SK-N-SH (cell line): Measurements from ENCODE around the gene RGMA. TPM values are rescaled to one million over a fixed set of nuclear protein-coding genes. Genes with fewer than 3 reads are reported as not detected.

Experiments
- CTCF ChIA-PET: fragments of 300-600, 350-600 bp; formaldehyde crosslinking; extraction: SDS; loops from one replicate; lab custom pipeline; 2021; lab: Yijun Ruan, JAX
- POLR2A ChIA-PET: fragments of 350-600 bp; sonication (Branson Sonifier 250); formaldehyde crosslinking; extraction: SDS; loops from one replicate; lab custom pipeline; 2020; ENCODE audit warnings: antibody characterized with exemption, inconsistent platforms; lab: Yijun Ruan, JAX
- DNase-seq: peaks from one replicate; pipeline ENCODE4 v3.0.0; 2012
- H2AFZ ChIP-seq: fragments of 200-600 bp; sonication (generic); 2 replicates; pipeline ENCODE4 v1.8.1; 2016; ENCODE audit warnings: antibody characterized with exemption, mild to moderate bottlenecking, low read depth
- H3F3A ChIP-seq: fragments of 200-600 bp; sonication (generic); replicated peaks from 2 replicates; pipeline ENCODE3; 2016; ENCODE audit warnings: antibody characterized with exemption, mild to moderate bottlenecking; ENCODE audit not compliant: insufficient read depth
- H3K27ac ChIP-seq, 2 experiments: fragments of 200-500 bp in 1 of 2; fragments of 200-600 bp in 1 of 2; sonication (Bioruptor generic) in 1 of 2; sonication (generic), shearing (Covaris generic) in 1 of 2; 2 replicates each; pipeline versions ENCODE4 v1.5.1 to v1.6.1; 2014 to 2016; ENCODE audit warnings: low read depth in 2 of 2, inconsistent platforms in 1 of 2, low read length in 1 of 2, mild to moderate bottlenecking in 1 of 2, mixed read lengths in 1 of 2
- H3K27me3 ChIP-seq: fragments of 200-600 bp; sonication (generic), shearing (Covaris generic); 2 replicates; pipeline ENCODE4 v1.6.1; 2016; ENCODE audit warnings: mixed run types; ENCODE audit not compliant: insufficient read depth
- H3K36me3 ChIP-seq, 2 experiments: fragments of 200-500 bp in 1 of 2; fragments of 200-600 bp in 1 of 2; sonication (Bioruptor generic) in 1 of 2; sonication (generic) in 1 of 2; replicated peaks in 1 of 2; 2 replicates each; pipeline versions ENCODE3 to v1.5.1; 2014 to 2016; ENCODE audit warnings: low read length in 1 of 2, mild to moderate bottlenecking in 1 of 2; ENCODE audit not compliant: insufficient read depth in 2 of 2, control insufficient read depth in 1 of 2
- H3K4me1 ChIP-seq, 2 experiments: fragments of 200-500 bp in 1 of 2; fragments of 200-600 bp in 1 of 2; sonication (Bioruptor generic) in 1 of 2; sonication (generic), shearing (Covaris generic) in 1 of 2; 2 replicates each; pipeline versions ENCODE4 v1.5.1 to v1.6.1; 2014 to 2016; ENCODE audit warnings: low read depth in 1 of 2, low read length in 1 of 2, mixed run types in 1 of 2; ENCODE audit not compliant: insufficient read depth in 2 of 2, control insufficient read depth in 1 of 2
- H3K4me2 ChIP-seq: fragments of 200-600 bp; sonication (generic), shearing (Covaris generic); 2 replicates; pipeline ENCODE4 v1.6.1; 2017; ENCODE audit warnings: mixed run types
- H3K4me3 ChIP-seq, 2 experiments: fragments of 200-500 bp in 1 of 2; fragments of 200-600 bp in 1 of 2; sonication (Bioruptor generic) in 1 of 2; sonication (generic), shearing (Covaris generic) in 1 of 2; 2 replicates each; pipeline versions ENCODE4 v1.5.1 to v1.8.1; 2014 to 2016; ENCODE audit warnings: low read depth in 2 of 2, inconsistent platforms in 1 of 2, low read length in 1 of 2, mild to moderate bottlenecking in 1 of 2, mixed read lengths in 1 of 2, moderate library complexity in 1 of 2
- H3K79me2 ChIP-seq: fragments of 200-600 bp; sonication (generic); 2 replicates; pipeline ENCODE4 v1.8.1; 2017; ENCODE audit warnings: mild to moderate bottlenecking; ENCODE audit not compliant: insufficient read depth
- H3K9ac ChIP-seq: fragments of 200-600 bp; sonication (generic); 2 replicates; pipeline ENCODE4 v1.6.1; 2017; ENCODE audit warnings: mixed run types
- H3K9me2 ChIP-seq: fragments of 200-600 bp; sonication (generic); 2 replicates; pipeline ENCODE4 v1.6.1; 2017; ENCODE audit warnings: mixed run types
- H3K9me3 ChIP-seq: fragments of 200-600 bp; sonication (generic); 2 replicates; pipeline ENCODE4 v1.6.1; 2017; ENCODE audit warnings: mixed run types, mild to moderate bottlenecking, moderate library complexity
- H4K20me1 ChIP-seq: fragments of 200-600 bp; sonication (generic); 2 replicates; pipeline ENCODE4 v1.6.1; 2017; ENCODE audit warnings: mild to moderate bottlenecking, mixed run types; ENCODE audit not compliant: insufficient read depth
- FOSL2 ChIP-seq: IDR thresholded peaks from 2 replicates; pipeline ENCODE4 v1.4.0; 2012; ENCODE audit warnings: low read depth, mild to moderate bottlenecking, moderate library complexity, borderline replicate concordance
- FOXJ3 ChIP-seq: sonication (generic); formaldehyde crosslinking; IDR thresholded peaks from 2 replicates; pipeline ENCODE4 v1.5.1; 2020; ENCODE audit warnings: mild to moderate bottlenecking, missing genetic modification reagents
- FOXM1 ChIP-seq: IDR thresholded peaks from 2 replicates; pipeline ENCODE4 v1.4.0; 2012; ENCODE audit warnings: low read depth, mild to moderate bottlenecking
- GATA2 ChIP-seq: sonication (generic); formaldehyde crosslinking; IDR thresholded peaks from 2 replicates; pipeline ENCODE4 v1.5.0; 2020; ENCODE audit warnings: mild to moderate bottlenecking, missing genetic modification reagents
- MEF2A ChIP-seq: IDR thresholded peaks from 2 replicates; pipeline ENCODE4 v1.4.0; 2012; ENCODE audit warnings: low read depth, borderline replicate concordance
- MXI1 ChIP-seq: IDR thresholded peaks from 2 replicates; pipeline ENCODE4 v1.6.1; 2012; ENCODE audit warnings: mild to moderate bottlenecking, low read depth, low read length, improper control_type of control experiment
- NFIC ChIP-seq: IDR thresholded peaks from 2 replicates; pipeline ENCODE4 v1.4.0; 2012; ENCODE audit warnings: borderline replicate concordance
- POLR2AphosphoS5 ChIP-seq: IDR thresholded peaks from 2 replicates; pipeline ENCODE4 v1.6.1; 2012; ENCODE audit warnings: low read depth, low read length
- RAD21 ChIP-seq: IDR thresholded peaks from 2 replicates; pipeline ENCODE4 v1.6.1; 2012; ENCODE audit warnings: mild to moderate bottlenecking, low read length
- RCOR1 ChIP-seq: fragments of 150-350 bp; IDR thresholded peaks from 2 replicates; pipeline ENCODE4 v1.6.1; 2017; ENCODE audit warnings: antibody characterized with exemption, low read length
- RFX5 ChIP-seq: IDR thresholded peaks from 2 replicates; pipeline ENCODE4 v1.6.1; 2012; ENCODE audit warnings: mild to moderate bottlenecking, improper control_type of control experiment, low read length
- RXRA ChIP-seq: IDR thresholded peaks from 2 replicates; pipeline ENCODE4 v1.4.0; 2012; ENCODE audit warnings: low read depth, mild to moderate bottlenecking, borderline replicate concordance
- SIN3A ChIP-seq: IDR thresholded peaks from 2 replicates; pipeline ENCODE4 v1.6.1; 2012; ENCODE audit warnings: low read depth, mild to moderate bottlenecking, low read length, moderate library complexity, borderline replicate concordance
- SMC3 ChIP-seq: IDR thresholded peaks from 2 replicates; pipeline ENCODE4 v1.6.1; 2012; ENCODE audit warnings: low read depth, low read length, improper control_type of control experiment
- TAF1 ChIP-seq: IDR thresholded peaks from 2 replicates; pipeline ENCODE4 v1.6.1; 2012; ENCODE audit warnings: low read depth, mild to moderate bottlenecking, low read length, moderate library complexity, borderline replicate concordance
- WGBS: methylation state at CpG from one replicate; pipeline ENCODE4 v1.1.6; 2017; ENCODE audit warnings: low lambda C conversion rate; 5-methylcytosine and 5-hydroxymethylcytosine counted together
- polyA plus RNA-seq, 3 experiments: library from polyadenylated mRNA; depleted of rRNA; stranded (reverse); fragments of >200 nt; gene quantifications; 2 replicates each; pipeline ENCODE4 v1.2.3, GENCODE V29; 2012
- TF ChIP-seq, protein P1 (sequence below): fragments of 150-350 bp; IDR thresholded peaks from 2 replicates; pipeline ENCODE4 v1.6.1; 2016; ENCODE audit warnings: mild to moderate bottlenecking, low read depth, low read length
- TF ChIP-seq, protein P2 (sequence below): IDR thresholded peaks from 2 replicates; pipeline ENCODE4 v1.6.1; 2012; ENCODE audit warnings: mild to moderate bottlenecking, low read depth, low read length, moderate library complexity
- TF ChIP-seq, protein P3 (sequence below): IDR thresholded peaks from 2 replicates; pipeline ENCODE4 v1.4.0; 2012; ENCODE audit warnings: low read depth, borderline replicate concordance

RGMA gene
- polyA plus RNA-seq, 1 of the 3 experiments (the other 2 are of a cell fraction), result 1.5 TPM

DNA sequence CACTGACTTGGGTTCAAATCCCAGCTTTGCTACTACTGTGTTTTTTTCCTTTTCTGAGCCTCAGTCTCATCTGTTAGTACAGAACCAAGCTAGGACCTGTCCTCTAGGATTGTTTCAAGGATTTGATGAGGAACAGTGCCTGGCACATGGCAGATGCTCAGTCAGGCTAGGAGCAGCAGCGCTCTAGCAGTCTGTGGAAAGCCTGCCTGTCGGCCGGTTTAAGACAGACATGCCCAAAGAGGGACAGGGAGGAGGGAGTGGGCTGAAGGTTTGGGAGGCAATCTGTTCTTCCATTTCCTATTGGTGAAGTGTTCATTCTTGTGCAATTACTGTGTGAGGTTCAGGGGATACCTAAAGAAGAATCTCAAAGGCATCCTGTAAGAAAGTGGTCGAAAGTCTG is 35.1 kb upstream of the RGMA start (continued):
- TF ChIP-seq RCOR1 (no peak), SMC3 (no peak), POLR2AphosphoS5 (no peak), MEF2A (no peak)
- TF ChIP-seq, all 33 proteins: peak for 0

DNA sequence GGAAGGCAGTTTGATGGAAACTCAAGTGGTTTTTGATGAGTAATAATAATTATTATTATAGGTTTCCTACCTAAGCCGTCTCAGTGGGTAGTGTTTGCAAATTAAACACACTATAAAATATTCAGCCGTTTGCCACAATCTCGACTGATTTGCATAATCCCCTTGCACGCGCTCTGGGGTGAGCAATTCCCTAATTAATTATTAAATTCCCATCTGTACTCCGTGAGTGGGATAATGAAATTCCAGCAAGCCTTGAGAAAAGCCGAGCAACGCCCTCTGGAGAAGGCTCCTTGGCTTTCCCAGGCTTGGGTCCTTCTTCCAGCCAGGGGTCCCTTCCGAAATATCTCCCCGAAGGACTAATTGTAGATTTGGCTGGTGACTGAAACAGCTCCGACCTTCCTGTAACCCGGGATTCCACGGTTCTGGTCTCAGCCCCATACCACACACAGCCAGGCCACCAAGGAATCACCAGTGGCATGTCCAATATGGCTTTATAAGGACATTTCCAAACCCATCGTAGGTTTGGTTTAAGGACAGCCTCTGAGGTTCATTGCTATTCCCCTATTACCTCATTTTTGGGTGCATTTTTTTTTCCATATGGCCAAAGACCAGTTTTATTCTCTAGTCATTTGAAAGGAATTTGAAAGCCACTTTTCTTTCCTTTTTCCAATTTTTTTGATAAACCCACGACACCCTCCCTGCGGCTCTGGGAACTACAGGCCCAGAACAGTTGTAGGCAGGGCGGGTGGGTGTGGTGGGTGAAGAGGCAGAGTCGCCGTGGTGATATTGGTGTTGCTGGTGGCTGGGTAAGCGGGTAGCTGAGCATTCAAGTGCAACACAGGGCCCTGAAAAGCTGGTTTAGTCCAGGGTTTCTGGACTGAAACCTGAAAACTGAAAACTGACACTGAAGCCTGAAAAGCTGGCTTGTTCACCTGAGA is 33.2 kb upstream of the RGMA start:
- no peak for DNase-seq
- no peaks in the 10 kb centered on the region for H3F3A ChIP-seq
- H3K36me3 ChIP-seq, result no peaks in the 10 kb centered on the region
- no peaks in the 10 kb centered on the region for H3K79me2 ChIP-seq
- TF ChIP-seq, protein P1, sequence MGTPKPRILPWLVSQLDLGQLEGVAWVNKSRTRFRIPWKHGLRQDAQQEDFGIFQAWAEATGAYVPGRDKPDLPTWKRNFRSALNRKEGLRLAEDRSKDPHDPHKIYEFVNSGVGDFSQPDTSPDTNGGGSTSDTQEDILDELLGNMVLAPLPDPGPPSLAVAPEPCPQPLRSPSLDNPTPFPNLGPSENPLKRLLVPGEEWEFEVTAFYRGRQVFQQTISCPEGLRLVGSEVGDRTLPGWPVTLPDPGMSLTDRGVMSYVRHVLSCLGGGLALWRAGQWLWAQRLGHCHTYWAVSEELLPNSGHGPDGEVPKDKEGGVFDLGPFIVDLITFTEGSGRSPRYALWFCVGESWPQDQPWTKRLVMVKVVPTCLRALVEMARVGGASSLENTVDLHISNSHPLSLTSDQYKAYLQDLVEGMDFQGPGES, result no peak
- TF ChIP-seq FOXM1 (no peak), NFIC (no peak), RCOR1 (no peak), GATA2 (CRISPR knock-in tag) (no peak), TAF1 (no peak), SIN3A (no peak), RFX5 (no peak), RXRA (no peak), RAD21 (no peak), MXI1 (no peak), FOSL2 (no peak), FOXJ3 (CRISPR knock-in tag) (no peak)
- TF ChIP-seq, protein P2, sequence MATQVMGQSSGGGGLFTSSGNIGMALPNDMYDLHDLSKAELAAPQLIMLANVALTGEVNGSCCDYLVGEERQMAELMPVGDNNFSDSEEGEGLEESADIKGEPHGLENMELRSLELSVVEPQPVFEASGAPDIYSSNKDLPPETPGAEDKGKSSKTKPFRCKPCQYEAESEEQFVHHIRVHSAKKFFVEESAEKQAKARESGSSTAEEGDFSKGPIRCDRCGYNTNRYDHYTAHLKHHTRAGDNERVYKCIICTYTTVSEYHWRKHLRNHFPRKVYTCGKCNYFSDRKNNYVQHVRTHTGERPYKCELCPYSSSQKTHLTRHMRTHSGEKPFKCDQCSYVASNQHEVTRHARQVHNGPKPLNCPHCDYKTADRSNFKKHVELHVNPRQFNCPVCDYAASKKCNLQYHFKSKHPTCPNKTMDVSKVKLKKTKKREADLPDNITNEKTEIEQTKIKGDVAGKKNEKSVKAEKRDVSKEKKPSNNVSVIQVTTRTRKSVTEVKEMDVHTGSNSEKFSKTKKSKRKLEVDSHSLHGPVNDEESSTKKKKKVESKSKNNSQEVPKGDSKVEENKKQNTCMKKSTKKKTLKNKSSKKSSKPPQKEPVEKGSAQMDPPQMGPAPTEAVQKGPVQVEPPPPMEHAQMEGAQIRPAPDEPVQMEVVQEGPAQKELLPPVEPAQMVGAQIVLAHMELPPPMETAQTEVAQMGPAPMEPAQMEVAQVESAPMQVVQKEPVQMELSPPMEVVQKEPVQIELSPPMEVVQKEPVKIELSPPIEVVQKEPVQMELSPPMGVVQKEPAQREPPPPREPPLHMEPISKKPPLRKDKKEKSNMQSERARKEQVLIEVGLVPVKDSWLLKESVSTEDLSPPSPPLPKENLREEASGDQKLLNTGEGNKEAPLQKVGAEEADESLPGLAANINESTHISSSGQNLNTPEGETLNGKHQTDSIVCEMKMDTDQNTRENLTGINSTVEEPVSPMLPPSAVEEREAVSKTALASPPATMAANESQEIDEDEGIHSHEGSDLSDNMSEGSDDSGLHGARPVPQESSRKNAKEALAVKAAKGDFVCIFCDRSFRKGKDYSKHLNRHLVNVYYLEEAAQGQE, result no peak
- TF ChIP-seq, protein P3, sequence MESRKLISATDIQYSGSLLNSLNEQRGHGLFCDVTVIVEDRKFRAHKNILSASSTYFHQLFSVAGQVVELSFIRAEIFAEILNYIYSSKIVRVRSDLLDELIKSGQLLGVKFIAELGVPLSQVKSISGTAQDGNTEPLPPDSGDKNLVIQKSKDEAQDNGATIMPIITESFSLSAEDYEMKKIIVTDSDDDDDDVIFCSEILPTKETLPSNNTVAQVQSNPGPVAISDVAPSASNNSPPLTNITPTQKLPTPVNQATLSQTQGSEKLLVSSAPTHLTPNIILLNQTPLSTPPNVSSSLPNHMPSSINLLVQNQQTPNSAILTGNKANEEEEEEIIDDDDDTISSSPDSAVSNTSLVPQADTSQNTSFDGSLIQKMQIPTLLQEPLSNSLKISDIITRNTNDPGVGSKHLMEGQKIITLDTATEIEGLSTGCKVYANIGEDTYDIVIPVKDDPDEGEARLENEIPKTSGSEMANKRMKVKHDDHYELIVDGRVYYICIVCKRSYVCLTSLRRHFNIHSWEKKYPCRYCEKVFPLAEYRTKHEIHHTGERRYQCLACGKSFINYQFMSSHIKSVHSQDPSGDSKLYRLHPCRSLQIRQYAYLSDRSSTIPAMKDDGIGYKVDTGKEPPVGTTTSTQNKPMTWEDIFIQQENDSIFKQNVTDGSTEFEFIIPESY, result no peak
- no peaks in the 10 kb centered on the region for H3K9me2 ChIP-seq
- no peaks in the 10 kb centered on the region for H3K9me3 ChIP-seq
- H3K27ac ChIP-seq, result no peak overlapping the region
- H3K4me3 ChIP-seq, result no peak overlapping the region
- no peaks in the 10 kb centered on the region for H3K4me1 ChIP-seq
- no peaks in the 10 kb centered on the region for H3K27me3 ChIP-seq
- WGBS, result 45% methylated on average over 18 of the region's 20 CpGs
- ChIA-PET POLR2A (no interaction called here), CTCF (interaction anchor here (1.0 kb wide), 1 partner anchor 34 kb away, joined by 3 read pairs; no protein-coding TSS in a partner anchor)
- no peak overlapping the region for H3K4me2 ChIP-seq
- no peak overlapping the region for H2AFZ ChIP-seq
- H4K20me1 ChIP-seq, result no peaks in the 10 kb centered on the region
- H3K9ac ChIP-seq, result no peak overlapping the region
